Measurements from ENCODE around the gene ARF1.
A peak's percentile ranks its signal among the peaks of the same experiment; 100 is the strongest.

GRCh38 chr1:228071839-228072657 lies 10.5 kb upstream of the ARF1 start:
- no peak for TF ChIP-seq POLR2A (IDR thresholded peaks at IDR 0.05; ENCODE audit: control extremely low read depth in 1 of 2, low read depth in 2 of 2, low read length in 2 of 2)
- no peak for TF ChIP-seq YY1 (IDR thresholded peaks at IDR 0.05; ENCODE audit: low read depth, low read length)
- TF ChIP-seq POU5F1 (IDR thresholded peaks at IDR 0.05; ENCODE audit: low read depth, low read length), result no peak
- TF ChIP-seq JUND (IDR thresholded peaks at IDR 0.05; ENCODE audit: low read length), result no peak
- no peak for TF ChIP-seq TEAD4 (IDR thresholded peaks at IDR 0.05; ENCODE audit: low read depth, low read length)
- peak in 1 of 3 experiments; percentile 21; a peak in 2 of 4 replicates for TF ChIP-seq CTCF (IDR thresholded peaks at IDR 0.05; ENCODE audit: control extremely low read depth in 1 of 3, insufficient read depth in 1 of 3, low read depth in 1 of 3, low read length in 3 of 3)
- no peak for TF ChIP-seq CEBPB (IDR thresholded peaks at IDR 0.05; ENCODE audit: low read depth, low read length)
- TF ChIP-seq JUN (IDR thresholded peaks at IDR 0.05; ENCODE audit: low read depth, low read length), result no peak
